ENCODE measurements around the gene PCGF3.

DNA sequence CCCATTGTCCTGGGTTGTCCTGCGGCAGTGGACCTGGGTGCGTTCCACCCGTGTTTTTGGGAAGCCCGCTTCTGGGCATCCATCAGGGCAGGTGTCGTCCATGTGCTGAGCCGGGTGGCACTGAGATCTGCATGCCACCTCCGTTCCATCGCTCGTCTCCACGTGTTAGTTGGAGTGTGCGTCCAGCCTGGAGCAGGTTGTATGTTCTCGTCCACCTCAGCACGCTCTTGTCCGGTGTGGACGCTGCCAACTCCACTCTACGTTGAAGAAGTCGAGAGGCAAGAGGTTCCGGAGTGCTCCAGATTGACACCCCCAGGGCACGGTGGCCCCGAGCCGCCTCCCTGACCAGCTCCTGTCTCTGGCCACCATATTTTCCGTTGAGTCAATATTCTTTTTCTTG lies 33.9 kb downstream of the PCGF3 start:
- TF ChIP-seq POLR2AphosphoS5 (IDR thresholded peaks at IDR 0.05; ENCODE audit: low read depth, low read length): no peak
- TF ChIP-seq TAF1 (IDR thresholded peaks at IDR 0.05; ENCODE audit: borderline replicate concordance, insufficient read depth, low read length): no peak
- TF ChIP-seq SIN3A (IDR thresholded peaks at IDR 0.05; ENCODE audit: borderline replicate concordance, insufficient read depth, low read length): no peak
- no peak for TF ChIP-seq REST (IDR thresholded peaks at IDR 0.05; ENCODE audit: insufficient read depth in 1 of 2, low read depth in 2 of 2, low read length in 2 of 2)
